ENCODE results near the gene PRPSAP2.
"Not testable (repeated sequence)": the region's sequence is repeated elsewhere in the genome, so short reads cannot be mapped to it uniquely, and the experiment has no call there.

PRPSAP2 gene
- 57.8 to 58.6 reads per million in 2 donors for total RNA-seq

- DNase-seq: peak; percentile 91
Observed at GRCh38 chr17:18857864-18858566, at the start of gene PRPSAP2. PRPSAP2 (plus strand) TSS chr17:18858131; CDS start chr17:18865834, 7,703 bp downstream.

- not testable (repeated sequence) for DNase-seq
Observed at GRCh38 chr17:18815924-18816323, 42.0 kb upstream of the PRPSAP2 start.

GRCh38 chr17:18816489-18817371 is 41.2 kb upstream of the PRPSAP2 start:
- not testable (repeated sequence) for DNase-seq

GRCh38 chr17:18821430-18821829 is 36.5 kb upstream of the PRPSAP2 start:
- DNase-seq: not testable (repeated sequence)

GRCh38 chr17:18827613-18828012 is 30.3 kb upstream of the PRPSAP2 start:
- DNase-seq: not testable (repeated sequence)

GRCh38 chr17:18848501-18848900 is 9.4 kb upstream of the PRPSAP2 start:
- no peak for DNase-seq

- no peak for DNase-seq
Observed at GRCh38 chr17:18850679-18851078, 7.3 kb upstream of the PRPSAP2 start.

- no peak for DNase-seq
Observed at GRCh38 chr17:18851201-18851600, 6.7 kb upstream of the PRPSAP2 start.

GRCh38 chr17:18854956-18855355 is 3.0 kb upstream of the PRPSAP2 start:
- DNase-seq: no peak

GRCh38 chr17:18855831-18856569 is 1.9 kb upstream of the PRPSAP2 start:
- peak; percentile 18 for DNase-seq

GRCh38 chr17:18856570-18856915 is 1.4 kb upstream of the PRPSAP2 start:
- DNase-seq: no peak

GRCh38 chr17:18858567-18859245 is 775 bp downstream of the PRPSAP2 start:
- no peak for DNase-seq

GRCh38 chr17:18859256-18859655 is 1.3 kb downstream of the PRPSAP2 start:
- no peak for DNase-seq

GRCh38 chr17:18860161-18860972 is 2.4 kb downstream of the PRPSAP2 start:
- no peak for DNase-seq

- DNase-seq: no peak
Observed at GRCh38 chr17:18862011-18862410, 4.1 kb downstream of the PRPSAP2 start.

- not testable (repeated sequence) for DNase-seq
Observed at GRCh38 chr17:18864996-18865395, 7.1 kb downstream of the PRPSAP2 start.

GRCh38 chr17:18866866-18867813 is 9.2 kb downstream of the PRPSAP2 start:
- DNase-seq: no peak

- no peak for DNase-seq
Observed at GRCh38 chr17:18877104-18877645, 19.2 kb downstream of the PRPSAP2 start.

GRCh38 chr17:18888766-18889290 is 30.9 kb downstream of the PRPSAP2 start:
- no peak for DNase-seq

- DNase-seq: no peak
Observed at GRCh38 chr17:18889658-18890057, 31.7 kb downstream of the PRPSAP2 start.
